Measurements from ENCODE around the gene LAMA5. TPM values are rescaled to one million over a fixed set of nuclear protein-coding genes. Genes with fewer than 3 reads are reported as not detected.

Gene LAMA5
- total and polyA plus RNA-seq, 2 of the 8 experiments (the other 6 are each of a cell fraction or from before 2014, with no cell fraction given): 34.4 to 225 TPM

- Histone ChIP-seq H4K8ac (ENCODE audit: extremely low read depth, insufficient read depth, low read length) (no peak overlapping the region), H3K14ac (ENCODE audit: insufficient read length) (no peak overlapping the region), H2BK5ac (ENCODE audit: low read depth, low read length) (no peak overlapping the region), H2BK12ac (ENCODE audit: low read depth, low read length) (no peak overlapping the region), H3K79me1 (ENCODE audit: low read depth, low read length) (peaks cover 2% of the 10 kb centered on the region; the same call in 1 of the 2 replicates), H2BK20ac (ENCODE audit: low read length) (no peak overlapping the region), H2BK15ac (ENCODE audit: low read length) (no peak overlapping the region), H3K4me3 (ENCODE audit: extremely low read depth in 1 of 4, insufficient read depth in 2 of 4, low read depth in 3 of 4, low read length in 4 of 4) (no peak overlapping the region), H3K4me2 (ENCODE audit: insufficient read depth in 1 of 2, low read depth in 2 of 2, low read length in 2 of 2) (no peak overlapping the region), H3K56ac (replicated peaks; ENCODE audit: insufficient read length, low read depth, low read length) (no peak overlapping the region), H3K27me3 (replicated peaks in 1 of 4; ENCODE audit: control insufficient read depth in 3 of 4, extremely low read depth in 1 of 4, insufficient read depth in 3 of 4, low read length in 3 of 4) (no peaks in the 10 kb centered on the region), H2AK5ac (ENCODE audit: low read depth, low read length) (no peak overlapping the region), H4K91ac (replicated peaks; ENCODE audit: insufficient read length, low read length) (no peak overlapping the region), H3K23ac (ENCODE audit: insufficient read length) (no peak overlapping the region), H4K5ac (ENCODE audit: insufficient read length, low read depth, low read length) (no peak overlapping the region), H3K23me2 (ENCODE audit: low read depth, low read length) (no peaks in the 10 kb centered on the region), H3K9me3 (ENCODE audit: insufficient read depth in 2 of 2, low read depth in 1 of 2, low read length in 1 of 2) (no peaks in the 10 kb centered on the region), H3K36me3 (ENCODE audit: control insufficient read depth in 2 of 4, insufficient read depth in 4 of 4, low read length in 3 of 4) (peaks cover 4 to 41% (median 6%) of the 10 kb centered on the region in 4 experiments; a peak in 5 of 8 replicates), H2AFZ (ENCODE audit: low read length) (no peak overlapping the region), H4K20me1 (replicated peaks in 1 of 2; ENCODE audit: control insufficient read depth in 1 of 2, insufficient read depth in 2 of 2, low read length in 2 of 2) (peaks cover 2 to 9% of the 10 kb centered on the region in 2 experiments), H3K4me1 (replicated peaks in 1 of 4; ENCODE audit: control insufficient read depth in 3 of 4, insufficient read depth in 4 of 4, low read length in 3 of 4) (no peaks in the 10 kb centered on the region), H3K18ac (ENCODE audit: extremely low read depth, low read length) (no peak overlapping the region), H3K9ac (replicated peaks in 1 of 4; ENCODE audit: extremely low read depth in 1 of 4, low read depth in 3 of 4, low read length in 3 of 4) (no peak overlapping the region), H3K79me2 (ENCODE audit: control insufficient read depth in 1 of 2, insufficient read depth in 2 of 2, low read length in 2 of 2) (no peaks in the 10 kb centered on the region), H3K4ac (replicated peaks; ENCODE audit: insufficient read length, low read depth, low read length) (no peak overlapping the region), H2BK120ac (replicated peaks; ENCODE audit: low read depth, low read length) (no peak overlapping the region), H3K27ac (ENCODE audit: low read depth, low read length) (no peak overlapping the region)
- 91% methylated on average over 17 of the region's 17 CpGs; no CpG with 5 or more reads in 1 of the 2 experiments for WGBS, 2 experiments (ENCODE audit: extremely low coverage in 1 of 2, insufficient coverage in 1 of 2, insufficient read length in 1 of 2, insufficient replicate concordance in 2 of 2, low coverage in 1 of 2, low lambda C conversion rate in 2 of 2, missing lambda C conversion rate in 1 of 2)
- FAIRE-seq (no peak), DNase-seq (ENCODE audit: low read depth in 1 of 2, low spot score in 2 of 2) (no peak)
- ChIA-PET CTCF (ENCODE audit: partially characterized antibody) (no interaction called here), POLR2A (ENCODE audit: partially characterized antibody) (no interaction called here)
- no peak for TF ChIP-seq MAFK (IDR thresholded peaks at IDR 0.05; ENCODE audit: low read depth, low read length)
- TF ChIP-seq NANOG (IDR thresholded peaks at IDR 0.05; ENCODE audit: insufficient read depth, low read depth, low read length, poor library complexity, severe bottlenecking): no peak
- TF ChIP-seq USF2 (IDR thresholded peaks at IDR 0.05; ENCODE audit: low read length): no peak
- TF ChIP-seq TCF12 (IDR thresholded peaks at IDR 0.05; ENCODE audit: low read depth, low read length): no peak
- no peak for TF ChIP-seq BACH1 (IDR thresholded peaks at IDR 0.05; ENCODE audit: low read length)
These were observed 72.6 kb downstream of the LAMA5 start for GRCh38 chr20:62294516-62294915.

Data from H1 (cell line).